ENCODE results near the gene KCNQ5. TPM values are rescaled to one million over a fixed set of nuclear protein-coding genes. Genes with fewer than 3 reads are reported as not detected.

The KCNQ5 gene
- total RNA-seq, 1 experiment from 2014 or later = not detected

- Histone ChIP-seq H2AFZ (ENCODE audit: low read depth, low read length, poor library complexity, severe bottlenecking) (no peak overlapping the region), H3K9me3 (ENCODE audit: control insufficient read depth in 1 of 2, insufficient read depth in 1 of 2, low read depth in 1 of 2, low read length in 2 of 2) (no peaks in the 10 kb centered on the region), H3K27me3 (ENCODE audit: insufficient read depth, low read length) (peaks cover 20% of the 10 kb centered on the region; the same call in 1 of the 2 replicates), H3K79me2 (ENCODE audit: insufficient read depth, low read length) (no peaks in the 10 kb centered on the region), H3K4me3 (replicated peaks in 1 of 2; ENCODE audit: low read depth in 1 of 2, low read length in 2 of 2) (no peak overlapping the region), H3K4me1 (ENCODE audit: control insufficient read depth in 1 of 2, insufficient read depth in 2 of 2, low read length in 2 of 2) (no peaks in the 10 kb centered on the region), H4K20me1 (ENCODE audit: insufficient read depth) (no peaks in the 10 kb centered on the region), H3K4me2 (ENCODE audit: low read length) (no peak overlapping the region), H3K9ac (ENCODE audit: low read length) (no peak overlapping the region), H3K9me2 (ENCODE audit: insufficient read depth) (no peaks in the 10 kb centered on the region), H3K36me3 (ENCODE audit: control insufficient read depth in 1 of 2, insufficient read depth in 2 of 2, low read length in 2 of 2) (no peaks in the 10 kb centered on the region), H3K27ac (ENCODE audit: low read depth, low read length) (no peak overlapping the region)
- DNase-seq (ENCODE audit: low read depth, low spot score) = no peak
- intact Hi-C loops (cut with micrococcal nuclease) = no loop called here
- ChIA-PET RAD21 (ENCODE audit: low non-redundant PET in 1 of 2, low total read pairs in 2 of 2, uncharacterized antibody in 2 of 2, unreplicated experiment in 2 of 2) (no interaction called here), CTCF (no interaction called here), POLR2A (no interaction called here)
- TF ChIP-seq POLR2AphosphoS5 (IDR thresholded peaks at IDR 0.05; ENCODE audit: low read depth, low read length) (no peak), ZNF274 (IDR thresholded peaks at IDR 0.05; ENCODE audit: low read depth, low read length) (no peak)
- no peak for ATAC-seq
- BruUV-seq (replicated peaks) = no TSS peak
Observed at GRCh38 chr6:72781624-72782023, 159.8 kb downstream of the KCNQ5 start.

- Histone ChIP-seq H3K79me2 (ENCODE audit: insufficient read depth, low read length) (no peaks in the 10 kb centered on the region), H3K27me3 (ENCODE audit: insufficient read depth, low read length) (peaks cover 24% of the 10 kb centered on the region; the same call in 1 of the 2 replicates), H3K27ac (ENCODE audit: low read depth, low read length) (no peak overlapping the region), H3K9me2 (ENCODE audit: insufficient read depth) (no peaks in the 10 kb centered on the region), H4K20me1 (ENCODE audit: insufficient read depth) (no peaks in the 10 kb centered on the region), H2AFZ (ENCODE audit: low read depth, low read length, poor library complexity, severe bottlenecking) (no peak overlapping the region), H3K4me3 (replicated peaks in 1 of 2; ENCODE audit: low read depth in 1 of 2, low read length in 2 of 2) (no peak overlapping the region), H3K36me3 (ENCODE audit: control insufficient read depth in 1 of 2, insufficient read depth in 2 of 2, low read length in 2 of 2) (no peaks in the 10 kb centered on the region), H3K9me3 (ENCODE audit: control insufficient read depth in 1 of 2, insufficient read depth in 1 of 2, low read depth in 1 of 2, low read length in 2 of 2) (no peaks in the 10 kb centered on the region), H3K4me1 (ENCODE audit: control insufficient read depth in 1 of 2, insufficient read depth in 2 of 2, low read length in 2 of 2) (no peaks in the 10 kb centered on the region), H3K4me2 (ENCODE audit: low read length) (no peak overlapping the region), H3K9ac (ENCODE audit: low read length) (no peak overlapping the region)
- intact Hi-C loops (cut with micrococcal nuclease) = no loop called here
- BruUV-seq (replicated peaks) = no TSS peak
- ChIA-PET CTCF (no interaction called here), POLR2A (no interaction called here), RAD21 (ENCODE audit: low non-redundant PET in 1 of 2, low total read pairs in 2 of 2, uncharacterized antibody in 2 of 2, unreplicated experiment in 2 of 2) (no interaction called here)
- TF ChIP-seq POLR2AphosphoS5 (IDR thresholded peaks at IDR 0.05; ENCODE audit: low read depth, low read length) = no peak
- no peak for TF ChIP-seq JUND (IDR thresholded peaks at IDR 0.05)
- TF ChIP-seq CTCF (IDR thresholded peaks at IDR 0.05 in 2 of 3, conservative IDR thresholded peaks at IDR 0.05 in 1 of 3; ENCODE audit: borderline replicate concordance in 1 of 3, insufficient read depth in 1 of 3, low read depth in 2 of 3, low read length in 2 of 3) = no peak
- TF ChIP-seq EZH2phosphoT487 (IDR thresholded peaks at IDR 0.05; ENCODE audit: borderline replicate concordance) = no peak
- TF ChIP-seq ATF3 (IDR thresholded peaks at IDR 0.05) = no peak
- TF ChIP-seq SP1 (IDR thresholded peaks at IDR 0.05; ENCODE audit: low read depth) = no peak
- TF ChIP-seq EGR1 (IDR thresholded peaks at IDR 0.05; ENCODE audit: low read depth) = no peak
- no peak for TF ChIP-seq ELF1 (IDR thresholded peaks at IDR 0.05; ENCODE audit: borderline replicate concordance, low read depth)
- TF ChIP-seq ZBTB33 (IDR thresholded peaks at IDR 0.05; ENCODE audit: extremely low read depth, insufficient replicate concordance, low read length) = no peak
- ATAC-seq (no peak), DNase-seq (ENCODE audit: low read depth, low spot score) (no peak)
Observed at GRCh38 chr6:72783035-72783434, 161.2 kb downstream of the KCNQ5 start.

All from HCT116 (cell line).